GM18907 (cell line): Measurements from ENCODE around the gene AGO4.
"Not testable (repeated sequence)": the region's sequence is repeated elsewhere in the genome, so short reads cannot be mapped to it uniquely, and the experiment has no call there.

Source experiments
- ATAC-seq: cut with Tn5 transposase; IDR thresholded peaks from one replicate; pipeline ENCODE4 v1.9.1; 2021; ENCODE audit warnings: mild to moderate bottlenecking, moderate library complexity; ENCODE audit not compliant: unreplicated experiment

The AGO4 gene

DNA sequence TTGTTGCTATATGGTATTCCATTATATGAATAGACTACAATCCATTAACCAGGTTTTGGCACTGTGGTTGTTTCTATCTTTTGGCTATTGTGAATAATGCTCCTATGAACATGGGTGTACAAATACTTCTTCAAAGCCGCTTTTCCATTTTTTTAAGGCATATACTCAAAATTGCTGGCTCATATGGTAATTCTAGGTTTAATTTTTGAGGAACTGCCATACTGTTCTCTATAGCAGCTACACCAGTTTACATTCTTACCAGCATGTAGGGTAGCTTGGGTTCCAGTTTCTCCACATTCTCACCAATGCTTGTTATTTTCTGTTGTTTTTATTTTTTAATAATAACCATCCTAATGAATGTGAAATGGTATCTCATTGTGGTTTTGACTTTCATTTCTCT is 55.3 kb downstream of the AGO4 start:
- no peak for ATAC-seq

DNA sequence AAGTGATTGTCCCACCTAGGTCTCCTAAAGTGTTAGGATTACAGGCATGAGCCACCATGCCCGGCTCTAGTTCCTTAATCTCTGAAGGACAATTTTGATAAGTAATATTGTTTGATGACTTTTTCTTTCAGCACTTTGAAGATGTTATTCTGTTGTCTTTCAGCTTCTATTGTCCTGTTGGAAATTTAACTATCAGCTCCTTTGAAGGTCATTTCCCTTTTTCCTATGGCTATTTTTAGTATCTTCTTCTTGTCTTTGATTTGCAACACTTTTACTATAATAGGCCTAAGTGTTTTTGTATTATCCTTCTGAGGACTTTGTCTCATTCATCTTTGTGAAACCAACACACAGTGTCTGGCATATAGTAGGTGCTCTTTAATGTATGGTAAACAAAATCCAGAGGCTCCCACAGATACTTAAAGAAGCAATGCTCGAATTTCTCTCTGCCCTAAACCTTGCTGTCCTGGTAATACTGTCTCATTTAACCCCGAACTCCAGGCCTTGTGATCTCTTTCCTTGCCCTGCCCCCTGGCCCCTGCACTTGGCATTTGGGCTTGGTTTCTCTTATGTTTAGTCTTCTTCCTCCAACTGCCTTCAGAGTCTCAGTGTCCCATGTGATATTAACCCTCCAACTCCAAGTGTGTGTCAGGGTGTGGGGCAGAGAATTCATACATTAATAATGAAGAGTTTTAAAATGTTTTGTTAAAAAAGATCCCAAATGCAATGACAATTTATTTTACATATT is 56.2 kb downstream of the AGO4 start:
- no peak for ATAC-seq

DNA sequence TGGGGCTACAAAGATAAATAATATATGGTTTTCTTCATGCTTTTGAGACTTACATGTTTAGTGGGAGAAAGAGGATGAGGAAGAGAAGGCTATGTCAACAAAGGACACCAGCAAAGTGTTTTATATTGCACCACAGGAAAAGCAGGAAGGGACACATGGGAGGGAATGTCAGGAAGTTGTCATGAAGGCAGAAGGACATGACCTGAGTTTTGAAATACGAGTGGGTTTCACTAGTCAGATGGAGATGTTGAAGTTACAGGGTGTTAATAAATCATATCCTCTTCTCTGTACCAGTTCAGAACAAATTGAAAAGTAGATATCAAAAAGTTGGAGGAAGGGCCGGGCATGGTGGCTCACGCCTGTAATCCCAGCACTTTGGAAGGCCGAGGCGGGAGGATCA is 57.0 kb downstream of the AGO4 start:
- no peak for ATAC-seq

DNA sequence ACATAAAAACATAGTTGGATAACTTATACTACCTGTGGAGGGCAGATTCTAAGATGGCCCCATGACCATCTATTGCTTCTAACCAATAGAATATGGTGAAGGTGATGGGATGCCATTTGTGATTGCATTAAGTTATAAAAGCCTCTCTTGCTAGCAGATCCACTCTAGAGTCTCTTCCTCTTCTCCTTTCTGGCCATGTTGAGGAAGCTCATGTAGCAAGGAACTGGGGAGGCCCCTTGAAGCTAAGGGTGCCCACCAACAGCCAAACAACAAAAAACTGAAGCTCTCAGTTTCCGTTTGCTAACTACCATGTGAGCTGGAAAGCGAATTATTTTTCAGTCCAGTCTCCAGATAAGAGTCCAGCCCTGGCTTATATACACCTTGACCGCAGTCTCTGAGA is 59.2 kb downstream of the AGO4 start:
- ATAC-seq: no peak

DNA sequence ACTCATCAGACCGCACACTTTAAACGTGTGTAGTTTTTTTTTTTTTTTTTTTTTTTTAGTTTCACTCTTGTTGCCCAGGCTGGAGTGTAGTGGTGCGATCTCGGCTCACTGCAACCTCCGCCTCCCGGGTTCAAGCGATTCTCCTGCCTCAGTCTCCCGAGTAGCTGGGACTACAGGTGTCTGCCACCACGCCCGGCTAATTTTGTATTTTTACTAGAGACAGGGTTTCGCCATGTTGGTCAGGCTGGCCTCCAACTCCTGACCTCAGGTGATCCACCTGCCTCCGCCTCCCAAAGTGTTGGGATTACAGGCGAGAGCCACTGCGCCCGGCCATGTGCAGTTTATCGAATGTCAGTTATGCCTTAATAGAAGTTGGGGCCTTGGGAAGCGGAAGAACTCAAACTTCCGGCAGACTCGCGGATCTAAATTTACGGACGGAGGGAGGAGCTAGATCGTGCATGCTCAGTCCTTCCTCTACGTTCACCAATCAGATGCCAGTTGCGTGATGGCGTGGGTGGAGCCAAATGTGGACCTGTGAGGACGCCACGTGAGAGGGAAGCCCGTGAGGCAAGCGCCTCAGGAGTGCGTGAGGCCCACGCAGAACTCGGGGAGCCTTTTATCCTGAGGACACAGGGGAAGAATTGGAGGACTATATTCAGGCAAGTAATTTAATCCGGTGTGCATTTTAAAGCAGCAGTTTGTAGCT is 61.6 kb downstream of the AGO4 start:
- not testable (repeated sequence) for ATAC-seq

DNA sequence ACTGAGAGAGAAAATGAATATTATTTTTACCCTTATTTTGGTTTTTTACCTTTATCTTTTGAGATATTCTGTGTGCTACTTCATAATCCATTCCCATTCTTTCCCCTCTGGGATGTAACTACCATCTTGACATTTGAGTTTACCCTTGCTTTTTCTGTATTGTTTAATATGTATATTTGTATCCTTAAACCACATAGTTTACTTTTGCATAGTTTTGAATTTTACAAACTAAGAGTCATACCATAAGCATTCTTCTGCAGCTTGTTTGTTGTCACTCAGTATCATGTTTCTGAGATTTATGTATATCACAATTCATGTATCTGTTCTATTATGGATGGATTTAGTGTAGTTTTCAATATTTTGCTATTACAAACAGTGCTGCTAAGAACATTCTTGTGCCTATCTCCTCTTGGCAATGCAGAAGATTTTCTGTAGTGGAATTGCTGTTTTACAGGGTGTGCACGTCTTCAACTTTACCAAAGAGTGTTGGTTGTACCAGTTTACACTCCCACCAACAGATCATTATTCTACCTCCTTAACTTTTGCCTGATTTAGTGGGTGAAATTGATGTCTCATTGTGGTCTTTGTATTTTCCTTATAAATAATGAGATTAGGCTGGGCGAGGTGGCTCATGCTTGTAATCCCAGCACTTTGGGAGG is 63.0 kb downstream of the AGO4 start:
- no peak for ATAC-seq

DNA sequence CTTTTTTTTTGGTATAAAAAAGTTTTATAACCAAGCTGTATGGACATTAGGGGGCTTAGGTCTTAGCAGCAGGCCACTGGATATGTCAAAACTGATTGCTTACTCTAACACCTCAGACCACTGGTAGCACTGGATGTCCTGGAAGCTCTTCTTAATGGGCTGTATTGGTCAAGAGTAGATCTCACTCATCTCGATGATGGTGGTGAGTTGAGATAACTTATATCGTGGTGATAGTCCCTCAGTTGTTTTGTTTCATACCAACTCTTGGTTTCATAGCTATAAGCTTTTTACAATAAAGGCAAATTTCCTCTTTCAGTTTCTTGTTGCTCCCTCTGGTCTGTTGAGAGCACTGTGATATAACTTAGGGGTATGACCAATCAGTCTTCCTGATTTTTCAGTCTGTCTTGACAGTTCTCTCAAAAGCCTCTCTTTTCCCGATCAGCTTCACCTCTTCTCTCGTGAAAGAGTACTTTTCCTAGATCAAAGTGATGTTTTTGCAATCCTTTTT is 65.5 kb downstream of the AGO4 start:
- no peak for ATAC-seq

DNA sequence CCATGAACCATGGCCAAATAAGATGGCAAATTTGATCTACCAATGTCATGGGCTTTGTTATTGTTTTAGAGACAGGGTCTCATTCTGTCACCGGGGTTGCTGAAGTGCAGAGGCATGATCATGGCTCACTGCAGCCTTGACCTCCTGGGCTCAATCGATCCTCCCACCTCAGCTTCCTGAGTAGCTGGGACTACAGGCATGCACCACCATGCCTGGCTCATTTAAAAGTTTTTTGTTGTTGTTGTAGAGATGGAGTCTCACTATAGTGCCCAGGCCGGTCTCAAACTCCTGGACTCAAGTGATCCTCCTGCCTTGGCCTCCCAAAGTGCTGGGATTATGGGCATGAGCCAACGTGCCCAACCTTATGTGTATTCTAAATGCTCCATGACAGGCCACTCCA is 66.3 kb downstream of the AGO4 start:
- not testable (repeated sequence) for ATAC-seq

DNA sequence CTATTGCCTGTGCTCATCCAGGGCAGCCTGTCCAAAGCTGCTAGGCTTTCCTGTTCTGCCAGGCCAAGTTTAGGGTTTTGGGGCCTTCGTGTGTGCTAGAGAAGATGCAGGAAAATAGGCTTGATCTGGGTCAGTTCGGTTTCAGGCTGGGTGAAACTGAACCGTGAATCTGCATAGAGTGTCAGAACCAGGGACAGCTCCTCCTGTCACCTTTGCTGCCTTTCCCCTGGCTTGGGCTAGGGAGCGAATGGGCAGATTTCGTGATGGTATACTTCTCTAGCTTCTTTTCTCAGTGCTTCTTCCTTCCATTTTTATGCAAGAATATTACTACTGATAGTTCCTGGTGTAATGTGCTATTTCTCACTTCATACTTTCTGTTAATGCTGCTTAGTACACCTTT is 69.2 kb downstream of the AGO4 start:
- ATAC-seq: no peak

DNA sequence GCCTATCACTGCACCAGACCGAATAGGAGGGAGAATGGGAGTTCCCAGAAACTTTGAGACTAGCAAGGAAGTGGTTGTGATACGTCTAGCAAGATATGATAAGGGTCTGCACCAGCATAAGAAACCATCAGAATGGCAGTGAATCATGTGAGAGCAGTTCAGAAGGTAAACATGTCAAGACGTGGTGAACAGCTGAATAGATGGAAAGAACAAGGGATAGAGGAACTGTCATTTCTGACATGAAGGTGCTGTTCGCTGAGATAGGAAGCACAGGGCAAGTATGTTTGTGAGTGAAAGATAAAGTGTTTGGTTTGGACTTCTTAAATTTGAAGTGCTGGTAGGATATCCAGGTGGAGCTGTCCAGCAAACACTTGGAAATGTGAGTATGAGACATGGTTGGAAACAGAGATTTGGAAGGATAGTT is 74.0 kb downstream of the AGO4 start:
- ATAC-seq: no peak

DNA sequence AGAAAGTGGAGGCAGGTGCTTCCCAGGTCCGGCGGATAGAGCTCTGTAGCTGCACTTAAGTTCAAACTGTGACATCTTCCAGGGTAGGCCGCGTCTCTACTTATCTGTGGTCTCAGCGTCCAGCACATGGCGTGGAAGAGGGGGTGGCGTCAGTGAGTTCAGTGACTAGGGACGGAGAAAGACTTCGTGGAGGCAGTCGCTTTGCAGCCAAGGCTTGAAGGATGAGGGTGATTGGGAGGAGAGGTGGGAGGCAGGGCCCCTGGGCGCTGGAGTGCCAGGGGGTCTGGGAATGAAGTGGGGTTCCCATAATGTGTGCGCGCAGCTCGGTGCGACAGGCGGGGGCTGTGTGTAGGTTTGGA is 74.7 kb downstream of the AGO4 start:
- no peak for ATAC-seq

DNA sequence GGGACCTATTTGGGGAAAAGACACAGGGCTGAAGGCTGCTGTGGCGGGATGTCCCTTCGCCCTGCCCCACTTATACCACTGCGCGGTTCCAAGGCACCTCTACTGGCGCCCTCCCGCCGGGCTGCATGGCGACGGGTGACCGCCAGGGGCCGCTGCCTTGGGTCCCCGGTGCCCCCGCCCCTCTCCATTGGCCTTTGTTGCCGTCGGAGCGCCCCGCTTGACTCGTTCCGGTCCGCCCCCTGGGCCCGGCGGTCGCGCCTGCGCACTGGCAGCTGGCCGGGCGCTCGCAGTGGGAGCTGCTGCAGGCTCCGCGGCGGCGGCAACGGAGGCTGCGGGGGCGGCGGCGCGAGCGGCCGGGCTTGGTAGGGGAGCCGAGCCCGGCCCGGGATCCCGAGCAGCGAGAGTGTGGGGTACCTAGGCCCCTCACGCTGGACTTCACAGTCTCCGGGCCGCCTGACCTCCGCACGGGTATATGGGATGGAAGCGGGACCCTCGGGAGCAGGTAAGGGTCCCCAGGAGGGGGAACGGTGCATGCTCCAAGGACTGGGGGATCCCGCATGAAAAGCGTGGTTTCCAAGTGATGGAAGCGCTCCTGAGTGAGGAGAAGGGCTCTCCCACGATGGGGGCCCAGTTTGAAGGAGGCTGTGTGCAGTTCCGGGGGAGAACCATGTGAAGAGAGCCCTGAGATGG is 75.3 kb downstream of the AGO4 start, which contains the start of gene AGO1:
TSS of gene AGO1 (plus strand) at position 265 of the 690 bp plus-strand sequence. CDS start at position 478, 213 bp downstream.
- peak; percentile 83 for ATAC-seq

DNA sequence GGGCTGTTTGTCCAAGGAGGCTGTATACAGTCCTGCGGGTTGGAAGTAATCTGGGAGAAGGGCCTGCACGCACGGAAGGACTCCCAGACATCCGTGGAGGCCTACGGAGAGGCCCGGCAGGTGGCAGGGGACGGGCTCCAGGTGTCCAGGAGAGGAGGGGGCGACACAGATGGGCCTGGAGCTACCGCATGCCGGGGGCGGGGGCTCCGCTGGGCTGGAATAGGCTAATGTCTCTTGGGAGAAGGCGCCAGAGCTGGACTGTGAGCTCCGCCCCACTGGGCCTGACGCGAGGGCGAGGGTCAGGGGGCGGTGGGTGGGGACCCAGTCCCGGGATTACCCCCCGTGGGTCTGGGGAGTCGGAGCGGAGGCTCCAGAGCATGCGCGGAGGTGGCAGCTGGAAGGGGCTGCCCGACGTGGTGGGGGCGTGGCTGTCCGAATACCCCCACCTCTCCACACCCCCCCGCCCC is 75.9 kb downstream of the AGO4 start:
- peak; percentile 22 for ATAC-seq

DNA sequence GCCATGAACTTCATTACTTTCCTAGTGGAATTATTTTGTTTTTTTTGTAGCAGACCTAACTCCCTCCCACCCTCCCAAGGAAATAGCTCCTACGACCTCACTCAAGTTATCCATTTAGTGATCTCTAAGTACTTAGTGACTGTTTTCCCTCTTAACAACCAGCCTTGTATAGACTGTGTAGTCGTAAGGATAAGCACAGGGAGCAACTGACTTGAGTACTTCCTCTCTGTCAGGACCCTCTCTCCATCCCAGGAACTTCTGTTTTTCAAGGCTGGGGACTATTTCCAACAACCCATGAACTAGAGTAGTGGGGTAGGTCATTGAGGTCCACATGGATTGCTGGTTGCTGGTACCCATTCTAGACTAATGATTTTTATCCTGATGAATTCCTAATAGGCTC is 77.1 kb downstream of the AGO4 start:
- ATAC-seq: no peak

DNA sequence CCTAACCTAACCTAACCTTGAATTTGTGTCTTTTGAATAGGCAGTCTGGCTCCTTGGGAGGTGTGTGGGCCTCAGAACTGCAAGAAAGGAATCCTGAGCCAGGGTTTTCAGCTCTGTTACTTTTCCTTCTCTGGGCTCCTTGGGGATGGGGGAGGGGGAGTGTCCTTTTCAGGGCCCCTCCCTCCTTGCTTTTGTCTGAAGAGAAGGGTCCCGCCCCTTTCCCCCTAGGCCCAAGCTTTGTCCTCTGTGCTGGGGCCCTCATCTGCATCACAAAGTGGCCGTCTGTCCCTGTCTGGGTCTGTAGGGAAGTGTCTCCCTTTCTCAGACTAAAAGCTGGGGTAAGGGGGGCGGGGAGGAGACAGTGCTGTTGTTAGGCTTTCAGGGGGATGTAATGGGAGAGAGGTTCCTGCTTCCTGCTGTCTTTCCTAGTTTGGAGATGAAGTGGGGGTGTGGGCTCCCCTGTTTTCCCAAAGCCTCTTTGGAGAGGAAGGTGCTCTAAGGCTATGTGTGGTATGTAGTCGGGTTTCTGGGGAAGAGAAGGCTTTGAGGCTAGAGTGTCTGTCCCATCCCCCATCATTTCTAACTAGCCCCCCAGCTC is 78.2 kb downstream of the AGO4 start:
- no peak for ATAC-seq

DNA sequence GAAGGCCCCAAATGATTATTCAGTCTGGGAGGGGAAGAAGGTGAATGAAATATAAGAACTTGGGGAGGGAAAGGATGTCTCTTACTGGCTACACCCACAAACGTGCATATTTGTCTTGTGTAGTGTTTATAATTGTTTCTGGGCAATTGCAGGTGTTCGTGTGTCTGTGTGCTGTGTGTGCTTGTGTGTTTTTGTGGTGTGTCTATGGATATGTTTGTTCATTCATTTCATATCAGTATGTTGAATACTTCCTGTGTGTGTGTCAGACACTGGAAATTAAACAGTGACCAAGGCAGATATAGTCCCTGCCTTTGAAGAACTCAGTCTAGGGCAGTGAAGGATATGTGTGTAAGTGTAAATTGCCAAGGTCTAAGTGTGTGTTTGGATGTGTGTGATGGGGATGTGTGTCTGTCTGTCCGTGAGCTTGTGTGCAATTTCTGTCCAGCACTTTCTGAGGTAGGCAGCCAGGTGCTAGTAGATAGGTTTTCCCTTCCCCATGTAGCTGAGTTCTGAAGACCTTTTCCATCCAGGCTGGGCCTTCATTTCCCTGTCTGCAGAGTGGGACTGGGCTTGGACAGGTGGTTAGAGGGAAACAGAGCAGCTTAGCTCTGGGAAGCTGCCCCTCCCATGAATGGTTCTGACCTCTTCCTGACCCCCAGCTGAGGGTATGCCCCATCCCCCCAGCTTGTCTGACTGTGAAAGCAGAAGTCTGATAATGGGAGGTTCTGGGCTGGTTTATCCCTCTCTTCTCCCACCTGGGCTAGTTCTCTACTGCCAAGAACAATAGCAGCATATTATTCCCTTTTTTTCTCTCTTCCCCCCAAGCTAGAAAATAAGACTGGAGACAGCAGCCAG is 79.0 kb downstream of the AGO4 start:
- ATAC-seq: no peak

DNA sequence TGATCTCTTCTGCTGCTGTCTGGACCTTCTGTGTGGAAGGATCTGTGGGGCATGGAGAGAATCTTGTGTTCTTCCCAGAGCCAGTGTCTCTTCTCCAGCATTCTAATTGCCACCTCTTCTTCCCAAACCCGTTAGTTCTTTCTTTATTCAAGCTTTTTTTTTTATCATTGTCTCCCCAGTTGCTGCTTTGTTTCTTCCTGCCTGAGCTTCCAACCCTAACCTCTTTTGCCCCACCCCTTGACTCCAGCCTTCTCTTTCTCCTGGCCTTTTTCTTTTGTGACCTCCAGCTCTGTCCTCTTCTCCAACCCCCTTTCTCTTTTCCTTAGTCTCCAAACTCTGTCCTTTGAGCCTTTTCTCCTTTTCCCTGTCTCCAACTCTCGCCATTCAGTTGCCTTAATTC is 79.7 kb downstream of the AGO4 start:
- no peak for ATAC-seq

DNA sequence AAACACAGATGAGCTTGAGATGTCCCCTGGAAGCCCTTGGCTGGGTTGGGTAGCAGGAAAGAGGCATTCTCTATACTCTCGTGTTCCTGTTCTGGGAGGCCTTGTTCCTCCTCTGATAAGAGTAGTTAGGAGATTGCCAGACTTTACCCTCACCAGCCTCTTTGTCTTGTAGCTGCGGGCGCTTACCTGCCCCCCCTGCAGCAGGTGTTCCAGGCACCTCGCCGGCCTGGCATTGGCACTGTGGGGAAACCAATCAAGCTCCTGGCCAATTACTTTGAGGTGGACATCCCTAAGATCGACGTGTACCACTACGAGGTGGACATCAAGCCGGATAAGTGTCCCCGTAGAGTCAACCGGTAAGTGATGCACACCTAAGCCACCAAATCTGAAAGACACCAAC is 80.4 kb downstream of the AGO4 start:
- no peak for ATAC-seq

DNA sequence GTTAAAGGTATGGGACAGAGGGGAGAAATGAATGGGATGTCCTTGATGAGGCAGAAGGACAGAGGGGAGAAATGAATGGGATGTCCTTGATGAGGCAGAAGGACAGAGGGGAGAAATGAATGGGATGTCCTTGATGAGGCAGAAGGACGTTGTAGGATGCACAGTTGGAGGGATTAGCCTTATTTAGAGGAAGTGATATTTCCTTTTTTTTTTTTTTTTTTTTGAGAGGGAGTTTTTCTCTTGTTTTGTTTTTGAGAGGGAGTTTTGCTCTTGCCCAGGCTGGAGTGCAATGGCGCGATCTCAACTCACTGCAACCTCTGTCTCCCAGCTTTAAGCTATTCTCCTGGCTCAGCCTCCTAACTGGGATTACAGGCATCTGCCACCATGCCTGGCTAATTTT is 81.2 kb downstream of the AGO4 start:
- not testable (repeated sequence) for ATAC-seq
